GM18508 (cell line): ENCODE results near the gene RAB8B.

Experiments used
- ATAC-seq: cut with Tn5 transposase; IDR thresholded peaks from one replicate; pipeline ENCODE4 v1.9.1; 2021; ENCODE audit warnings: moderate number of reproducible peaks; ENCODE audit not compliant: insufficient read depth, unreplicated experiment

RAB8B gene

GRCh38 chr15:63301088-63301487 lies 111.7 kb downstream of the RAB8B start:
- ATAC-seq = no peak

- no peak for ATAC-seq
Observed at GRCh38 chr15:63305260-63305659, 115.9 kb downstream of the RAB8B start.

GRCh38 chr15:63306492-63307073 lies 117.2 kb downstream of the RAB8B start:
- ATAC-seq = no peak

GRCh38 chr15:63308491-63308890 lies 119.1 kb downstream of the RAB8B start:
- no peak for ATAC-seq

GRCh38 chr15:63308947-63309346 lies 119.5 kb downstream of the RAB8B start:
- no peak for ATAC-seq

- ATAC-seq = no peak
Observed at GRCh38 chr15:63310646-63311045, 121.2 kb downstream of the RAB8B start.

GRCh38 chr15:63312286-63312685 lies 122.9 kb downstream of the RAB8B start:
- no peak for ATAC-seq

GRCh38 chr15:63313825-63314224 lies 124.4 kb downstream of the RAB8B start:
- no peak for ATAC-seq

- ATAC-seq = no peak
Observed at GRCh38 chr15:63314409-63314808, 125.0 kb downstream of the RAB8B start.
